Natural killer cell (primary cell): Measurements from ENCODE around the gene VAC14. TPM values are rescaled to one million over a fixed set of nuclear protein-coding genes. Genes with fewer than 3 reads are reported as not detected.

Experiments
- ATAC-seq, 3 donors: fragments of 150-1000 bp in 2 of 3; fragments of 200-7000 bp in 1 of 3; cut with Tn5 transposase; 1 replicate in 1 of 3; 2 replicates in 2 of 3; pipeline ENCODE4 v1.10.0; 2021; ENCODE audit warnings: mild to moderate bottlenecking in 2 of 3, moderate library complexity in 2 of 3
- DNase-seq, 2 donors: peaks; one replicate each; pipeline versions ENCODE4 v3.0.0 to v3.0.0-alpha.2; 2013 to 2021; ENCODE audit warnings: mixed read lengths in 1 of 2
- H3K27ac ChIP-seq: one replicate; pipeline ENCODE4 v1.5.1; 2013; ENCODE audit warnings: mild to moderate bottlenecking, low read length
- H3K27me3 ChIP-seq: one replicate; pipeline ENCODE4 v1.6.1; 2013; ENCODE audit warnings: low read length; ENCODE audit not compliant: control insufficient read depth, insufficient read depth
- H3K36me3 ChIP-seq: one replicate; pipeline ENCODE4 v1.6.1; 2013; ENCODE audit warnings: low read length; ENCODE audit not compliant: control insufficient read depth, insufficient read depth
- H3K4me1 ChIP-seq: one replicate; pipeline ENCODE4 v1.6.1; 2013; ENCODE audit warnings: low read length; ENCODE audit not compliant: control insufficient read depth, insufficient read depth
- H3K4me3 ChIP-seq: one replicate; pipeline ENCODE4 v1.5.1; 2013; ENCODE audit warnings: low read length
- H3K9me3 ChIP-seq: one replicate; pipeline ENCODE4 v1.6.1; 2013; ENCODE audit warnings: low read length; ENCODE audit not compliant: control insufficient read depth, insufficient read depth
- H3K27ac Mint-ChIP-seq, 2 donors: one replicate each; pipeline ENCODE4 v1.8.0; 2022; ENCODE audit warnings: mild to moderate bottlenecking in 2 of 2, mixed read lengths in 2 of 2, moderate library complexity in 1 of 2
- H3K27me3 Mint-ChIP-seq, 2 donors: one replicate each; pipeline ENCODE4 v1.8.0; 2022; ENCODE audit warnings: low read depth in 2 of 2, mixed read lengths in 2 of 2
- H3K36me3 Mint-ChIP-seq: one replicate; pipeline ENCODE4 v1.8.0; 2022; ENCODE audit warnings: mixed read lengths
- H3K4me1 Mint-ChIP-seq, 2 donors: one replicate each; pipeline ENCODE4 v1.8.0; 2022; ENCODE audit warnings: mixed read lengths in 2 of 2
- H3K4me3 Mint-ChIP-seq: one replicate; pipeline ENCODE4 v1.8.0; 2022; ENCODE audit warnings: mild to moderate bottlenecking, moderate library complexity, mixed read lengths
- H3K9me3 Mint-ChIP-seq, 2 donors: one replicate each; pipeline ENCODE4 v1.8.0; 2022; ENCODE audit warnings: mixed read lengths in 2 of 2
- CTCF ChIP-seq: fragments of 200-600 bp; IDR thresholded peaks from one replicate; pipeline ENCODE4 v1.8.0; 2022; ENCODE audit warnings: antibody characterized with exemption
- WGBS: methylation state at CpG from one replicate; pipeline ENCODE4 v1.1.7; 2013; ENCODE audit warnings: missing lambda C conversion rate; ENCODE audit not compliant: insufficient coverage; 5-methylcytosine and 5-hydroxymethylcytosine counted together
- intact Hi-C: fragments of 100-400 bp; cut with micrococcal nuclease; formaldehyde crosslinking; loops from one replicate; pipeline ENCODE4 v1.14.2; 2022
- total RNA-seq, 4 donors: library from RNA; stranded (reverse); fragments of 120-200 nt in 1 of 4; gene quantifications; one replicate each; pipeline versions ENCODE4 v1.2.3 to v1.2.4, GENCODE V29; 2013 to 2022

VAC14 gene
- total RNA-seq, 3 donors from 2014 or later (not counting 1 experiment from before 2014, with no cell fraction given) = 33.9 to 45.6 (median 43.4) TPM

- 81% methylated on average over 3 of the region's 3 CpGs for WGBS
- Mint-ChIP-seq H3K36me3 (no peaks in the 10 kb centered on the region), H3K27me3 (no peaks in the 10 kb centered on the region), H3K27ac (peak overlapping the region in 1 of 2 donors; percentile 58), H3K4me1 (peaks cover 0 to 26% of the 10 kb centered on the region in 2 donors), H3K9me3 (no peaks in the 10 kb centered on the region), H3K4me3 (no peak overlapping the region)
- H3K4me3 ChIP-seq = no peak overlapping the region
- no peaks in the 10 kb centered on the region for H3K9me3 ChIP-seq
- intact Hi-C loops = no loop called here
- no peak for ATAC-seq
- no peak overlapping the region for H3K27ac ChIP-seq
- no peak for DNase-seq
- H3K36me3 ChIP-seq = peaks cover 2% of the 10 kb centered on the region
- no peaks in the 10 kb centered on the region for H3K27me3 ChIP-seq
- H3K4me1 ChIP-seq = peaks cover 18% of the 10 kb centered on the region
- TF ChIP-seq CTCF = no peak
Measured at GRCh38 chr16:70701036-70701435, 99.9 kb downstream of the VAC14 start.

GRCh38 chr16:70700101-70701020 is 100.6 kb downstream of the VAC14 start:
- no peaks in the 10 kb centered on the region for H3K9me3 Mint-ChIP-seq
- H3K9me3 ChIP-seq = no peaks in the 10 kb centered on the region
- peaks cover 0 to 33% of the 10 kb centered on the region in 2 donors for H3K4me1 Mint-ChIP-seq
- no peaks in the 10 kb centered on the region for H3K27me3 ChIP-seq
- no peak overlapping the region for H3K27ac ChIP-seq
- ATAC-seq (no peak), DNase-seq (no peak)
- H3K36me3 Mint-ChIP-seq = no peaks in the 10 kb centered on the region
- peaks cover 25% of the 10 kb centered on the region for H3K4me1 ChIP-seq
- H3K27me3 Mint-ChIP-seq = no peaks in the 10 kb centered on the region
- H3K27ac Mint-ChIP-seq = peak overlapping the region in 1 of 2 donors; percentile 58
- no peak for TF ChIP-seq CTCF
- 62% methylated on average over 27 of the region's 30 CpGs for WGBS
- intact Hi-C loops = no loop called here
- no peak overlapping the region for H3K4me3 Mint-ChIP-seq
- H3K4me3 ChIP-seq = no peak overlapping the region
- H3K36me3 ChIP-seq = peaks cover 2% of the 10 kb centered on the region

GRCh38 chr16:70699696-70700095 is 101.3 kb downstream of the VAC14 start:
- no peaks in the 10 kb centered on the region for H3K27me3 Mint-ChIP-seq
- Histone ChIP-seq H3K4me3 (no peak overlapping the region), H3K27me3 (no peaks in the 10 kb centered on the region), H3K36me3 (peaks cover 2% of the 10 kb centered on the region), H3K9me3 (no peaks in the 10 kb centered on the region), H3K27ac (no peak overlapping the region), H3K4me1 (peaks cover 27% of the 10 kb centered on the region)
- H3K4me1 Mint-ChIP-seq = peaks cover 0 to 35% of the 10 kb centered on the region in 2 donors
- no peak for TF ChIP-seq CTCF
- no peak overlapping the region for H3K27ac Mint-ChIP-seq
- no peak overlapping the region for H3K4me3 Mint-ChIP-seq
- DNase-seq (no peak), ATAC-seq (no peak)
- intact Hi-C loops = no loop called here
- 88% methylated on average over 17 of the region's 17 CpGs for WGBS
- no peaks in the 10 kb centered on the region for H3K9me3 Mint-ChIP-seq
- no peaks in the 10 kb centered on the region for H3K36me3 Mint-ChIP-seq
